GM18519 (cell line): Measurements from ENCODE around the gene U2SURP.
A peak's percentile ranks its signal among the peaks of the same experiment; 100 is the strongest.
"Not testable (repeated sequence)": the region's sequence is repeated elsewhere in the genome, so short reads cannot be mapped to it uniquely, and the experiment has no call there.

ENCODE experiments used
- ATAC-seq: cut with Tn5 transposase; IDR thresholded peaks from one replicate; pipeline ENCODE4 v1.9.1; 2021; ENCODE audit warnings: mild to moderate bottlenecking, moderate library complexity; ENCODE audit not compliant: unreplicated experiment, low FRiP score

U2SURP gene

GRCh38 chr3:142975316-142975995 is 25.9 kb upstream of the U2SURP start:
- ATAC-seq, result no peak

DNA sequence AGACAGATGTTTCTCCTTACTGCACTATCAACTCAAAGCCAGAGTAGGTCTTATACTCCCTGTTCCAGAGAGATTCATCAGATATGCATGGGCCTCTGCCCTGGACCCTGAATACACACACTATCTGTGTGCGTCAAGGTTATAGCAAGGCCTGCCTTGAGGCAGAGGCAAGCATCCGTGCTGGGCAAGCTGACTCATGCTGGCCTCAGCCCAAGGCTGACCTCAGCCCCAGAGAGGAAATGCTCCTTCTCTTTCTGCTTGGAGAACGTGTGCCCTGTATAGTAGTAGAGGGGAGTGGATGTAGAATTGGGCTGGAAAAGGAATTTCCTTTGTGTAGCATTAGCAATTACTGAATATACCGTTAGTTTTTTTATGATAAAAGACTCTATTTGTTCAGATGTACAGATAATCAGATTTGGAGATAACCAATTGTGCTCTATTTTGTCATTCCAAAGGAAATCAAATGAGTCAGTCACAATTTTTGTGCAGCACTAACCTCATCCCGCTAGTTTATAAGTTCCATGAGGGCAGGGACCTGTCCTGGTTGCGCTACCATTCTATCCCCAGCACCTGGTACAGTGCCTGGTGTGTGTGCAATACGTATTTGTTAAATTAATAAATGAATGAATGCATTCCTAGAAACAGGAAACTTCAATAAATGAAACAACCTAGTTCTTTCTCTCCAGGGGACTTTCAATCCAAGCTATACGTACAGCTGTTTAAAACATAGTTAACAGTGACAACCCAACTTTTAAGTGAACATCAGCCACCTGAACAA is 24.6 kb upstream of the U2SURP start:
- ATAC-seq, result no peak

- ATAC-seq, result no peak
Observed at GRCh38 chr3:142977399-142977728, 24.0 kb upstream of the U2SURP start.

- no peak for ATAC-seq
Observed at GRCh38 chr3:142981108-142981507, 20.3 kb upstream of the U2SURP start.

- no peak for ATAC-seq
Observed at GRCh38 chr3:142982038-142982773, 19.2 kb upstream of the U2SURP start.

DNA sequence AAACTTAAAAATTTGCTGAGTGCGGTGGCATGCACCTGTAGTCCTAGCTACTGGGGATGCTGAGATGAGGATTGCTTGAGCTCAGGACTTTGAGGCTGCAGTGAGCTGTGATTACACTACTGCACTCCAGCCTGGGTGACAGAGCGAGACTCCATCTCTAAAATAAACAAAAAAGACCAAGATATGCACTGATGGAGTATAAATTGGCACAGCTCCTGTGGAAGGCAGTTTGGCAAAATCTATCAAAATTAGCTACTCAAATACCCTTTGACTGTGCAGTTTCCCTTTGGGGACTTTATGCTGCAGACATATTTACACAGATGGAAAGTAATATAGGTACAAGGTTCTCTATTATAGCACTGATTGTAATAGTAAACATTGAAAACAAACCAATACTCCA is 18.1 kb upstream of the U2SURP start:
- no peak for ATAC-seq

- ATAC-seq, result no peak
Observed at GRCh38 chr3:142984255-142984654, 17.1 kb upstream of the U2SURP start.

GRCh38 chr3:142987080-142987700 is 14.2 kb upstream of the U2SURP start:
- no peak for ATAC-seq

DNA sequence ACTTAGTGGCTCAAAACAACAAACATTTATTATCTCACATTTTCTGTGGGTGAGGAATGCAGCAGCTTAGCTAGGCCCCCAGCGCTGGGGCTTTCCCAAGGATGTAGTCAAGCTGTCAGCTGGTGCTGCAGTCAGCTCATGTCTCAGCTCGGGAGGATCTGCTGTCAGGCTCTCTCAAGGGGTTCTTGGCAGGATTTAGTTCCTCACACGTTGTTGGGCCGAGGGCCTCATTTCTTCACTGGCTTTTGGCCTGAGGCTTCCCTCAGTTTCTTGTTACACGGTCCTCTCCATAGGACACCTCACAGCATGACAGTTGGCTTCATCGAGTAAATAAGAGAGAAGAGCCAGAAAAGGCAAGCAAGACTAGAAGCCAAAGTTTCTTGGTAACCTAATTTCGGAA is 13.7 kb upstream of the U2SURP start:
- no peak for ATAC-seq

- ATAC-seq, result not testable (repeated sequence)
Observed at GRCh38 chr3:142988221-142988620, 13.1 kb upstream of the U2SURP start.

DNA sequence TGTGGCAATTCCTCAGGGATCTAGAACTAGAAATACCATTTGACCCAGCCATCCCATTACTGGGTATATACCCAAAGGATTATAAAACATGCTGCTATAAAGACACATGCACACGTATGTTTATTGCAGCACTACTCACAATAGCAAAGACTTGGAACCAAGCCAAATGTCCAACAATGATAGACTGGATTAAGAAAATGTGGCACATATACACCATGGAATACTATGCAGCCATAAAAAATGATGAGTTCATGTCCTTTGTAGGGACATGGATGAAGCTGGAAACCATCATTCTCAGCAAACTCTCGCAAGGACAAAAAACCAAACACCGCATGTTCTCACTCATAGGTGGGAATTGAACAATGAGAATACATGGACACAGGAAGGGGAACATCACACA is 12.5 kb upstream of the U2SURP start:
- ATAC-seq, result not testable (repeated sequence)

- no peak for ATAC-seq
Observed at GRCh38 chr3:142990721-142991120, 10.6 kb upstream of the U2SURP start.

DNA sequence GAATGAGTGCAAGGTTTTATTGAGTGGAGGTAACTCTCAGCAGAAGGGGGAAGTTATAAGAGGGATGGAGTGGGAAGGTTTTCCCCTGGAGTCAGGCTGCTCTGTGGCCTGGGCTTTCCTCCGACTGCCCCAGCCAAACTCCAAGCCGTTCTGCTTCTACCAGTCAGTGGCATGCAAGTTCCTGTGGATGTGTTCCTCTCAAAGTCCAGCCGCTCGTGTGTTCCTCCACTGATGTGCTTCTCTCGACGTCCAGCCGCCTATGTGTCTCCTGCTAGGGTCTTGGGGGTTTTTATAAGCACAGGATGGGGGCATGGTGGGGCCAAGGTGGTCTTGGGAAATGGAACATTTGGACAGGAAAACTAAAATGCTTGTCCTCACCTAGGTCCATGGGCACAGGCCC is 9.0 kb upstream of the U2SURP start:
- no peak for ATAC-seq

- ATAC-seq, result peak; percentile 63
Observed at GRCh38 chr3:142993958-142994442, 7.4 kb upstream of the U2SURP start.

DNA sequence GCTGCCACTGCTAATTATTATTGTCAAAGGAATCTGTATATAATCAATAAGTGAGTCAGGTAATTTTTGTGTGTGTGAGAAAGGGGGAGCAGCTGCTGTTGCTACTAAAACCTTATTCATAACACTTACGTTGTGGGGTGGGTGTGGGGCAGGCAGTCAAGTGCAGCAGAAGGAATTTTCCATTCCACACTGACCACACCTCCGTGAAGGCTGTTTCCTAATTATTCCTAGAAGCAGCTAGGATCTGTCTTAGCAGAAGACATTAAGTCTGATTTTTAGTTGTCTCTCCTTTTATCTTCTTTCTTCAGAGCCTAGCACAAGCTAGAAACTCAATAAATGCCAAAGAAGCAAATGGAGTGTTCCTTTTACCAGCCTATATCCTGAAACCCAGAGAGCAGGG is 4.0 kb upstream of the U2SURP start:
- ATAC-seq, result no peak

DNA sequence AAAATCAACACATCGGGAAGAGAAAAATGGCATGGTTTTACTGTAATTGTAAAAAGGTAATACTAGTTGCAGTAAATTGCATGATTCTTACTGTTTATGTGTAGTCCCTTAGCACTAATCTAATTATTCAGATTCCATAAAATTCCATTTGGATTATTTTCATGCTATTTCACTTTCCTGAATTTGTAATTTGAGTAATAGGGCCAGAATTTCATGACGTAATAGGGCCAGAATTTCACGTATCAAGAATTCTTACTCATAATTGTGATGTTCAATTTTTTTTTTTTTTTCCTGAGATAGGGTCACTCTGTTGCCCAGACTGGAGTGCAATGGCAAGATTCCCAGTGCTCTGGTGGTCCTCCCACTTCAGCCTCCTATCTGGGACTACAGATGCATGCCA is 2.9 kb upstream of the U2SURP start:
- ATAC-seq, result no peak

GRCh38 chr3:142999881-143000280 is 1.5 kb upstream of the U2SURP start:
- no peak for ATAC-seq

GRCh38 chr3:143000528-143000927 is 842 bp upstream of the U2SURP start:
- no peak for ATAC-seq

- ATAC-seq, result peak; percentile 58
Observed at GRCh38 chr3:143001034-143001368, 369 bp upstream of the U2SURP start.

DNA sequence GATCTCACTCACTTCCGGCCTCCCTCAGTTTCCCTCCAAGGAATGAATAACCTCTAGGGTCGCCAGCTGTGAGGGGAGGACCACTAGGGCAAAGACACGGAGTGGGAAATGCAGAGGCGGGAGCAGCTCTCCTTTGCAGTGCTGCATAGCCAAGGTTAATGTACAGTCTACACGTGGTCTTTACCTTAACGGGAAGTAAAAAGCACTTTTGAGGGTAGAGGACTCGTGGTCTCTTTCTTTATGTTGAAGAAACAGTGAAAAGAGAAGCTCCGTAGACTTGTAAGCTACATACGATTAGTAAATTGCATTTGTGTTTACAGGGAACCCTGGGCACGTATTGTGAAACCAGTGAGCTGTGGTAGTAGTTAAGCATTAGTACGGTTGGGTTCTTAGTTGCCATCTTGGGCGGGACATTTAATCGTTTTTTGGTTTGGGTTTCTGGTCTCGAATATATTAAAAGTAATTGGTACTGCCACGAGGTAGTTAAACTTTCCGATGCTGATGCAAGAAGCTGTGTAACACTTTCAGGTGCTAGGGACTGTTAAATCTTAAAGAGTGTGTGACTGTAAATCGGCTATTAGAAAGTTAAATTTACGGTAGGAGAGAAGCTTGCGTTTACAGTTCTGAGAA is 828 bp downstream of the U2SURP start:
- ATAC-seq, result peak; percentile 33

GRCh38 chr3:143002727-143003126 is 1.4 kb downstream of the U2SURP start:
- no peak for ATAC-seq
